ENCODE measurements around the gene KCND2.

Gene KCND2

GRCh38 chr7:120475994-120476393 is 203.0 kb downstream of the KCND2 start:
- H3K4me1 ChIP-seq (ENCODE audit: control extremely low read depth in 1 of 4, control insufficient read depth in 4 of 4, insufficient read depth in 4 of 4, low read length in 3 of 4), result no peaks in the 10 kb centered on the region
- CTCF ChIA-PET, result no interaction called here
- no peak for DNase-seq
- H3K9me3 ChIP-seq (ENCODE audit: control extremely low read depth in 1 of 5, control insufficient read depth in 4 of 5, insufficient read depth in 2 of 5, low read depth in 1 of 5, low read length in 4 of 5), result no peaks in the 10 kb centered on the region
- no peaks in the 10 kb centered on the region for H3K36me3 ChIP-seq (ENCODE audit: control insufficient read depth in 4 of 4, insufficient read depth in 4 of 4, low read length in 3 of 4)
- no peaks in the 10 kb centered on the region for H3K27me3 ChIP-seq (replicated peaks in 2 of 5; ENCODE audit: control insufficient read depth in 4 of 5, insufficient read depth in 5 of 5, low read length in 4 of 5)
- POLR2A ChIA-PET, result no interaction called here
- H3K4me3 ChIP-seq (ENCODE audit: control insufficient read depth in 1 of 7, extremely low read depth in 1 of 7, insufficient read depth in 4 of 7, low read depth in 2 of 7, low read length in 6 of 7), result no peak overlapping the region
- H3K27ac ChIP-seq (ENCODE audit: insufficient read depth in 1 of 2, low read depth in 1 of 2, low read length in 2 of 2, poor library complexity in 1 of 2, severe bottlenecking in 2 of 2), result no peak overlapping the region

- DNase-seq, result no peak
- 90% methylated on average over 2 of the region's 2 CpGs for WGBS (ENCODE audit: insufficient coverage)
- ChIA-PET POLR2A (no interaction called here), CTCF (no interaction called here)
- Histone ChIP-seq H3K4me3 (ENCODE audit: control insufficient read depth in 1 of 7, extremely low read depth in 1 of 7, insufficient read depth in 4 of 7, low read depth in 2 of 7, low read length in 6 of 7) (no peak overlapping the region), H3K9me3 (ENCODE audit: control extremely low read depth in 1 of 5, control insufficient read depth in 4 of 5, insufficient read depth in 2 of 5, low read depth in 1 of 5, low read length in 4 of 5) (no peaks in the 10 kb centered on the region), H3K4me1 (ENCODE audit: control extremely low read depth in 1 of 4, control insufficient read depth in 4 of 4, insufficient read depth in 4 of 4, low read length in 3 of 4) (no peaks in the 10 kb centered on the region), H3K27me3 (replicated peaks in 2 of 5; ENCODE audit: control insufficient read depth in 4 of 5, insufficient read depth in 5 of 5, low read length in 4 of 5) (no peaks in the 10 kb centered on the region), H3K27ac (ENCODE audit: insufficient read depth in 1 of 2, low read depth in 1 of 2, low read length in 2 of 2, poor library complexity in 1 of 2, severe bottlenecking in 2 of 2) (no peak overlapping the region), H3K36me3 (ENCODE audit: control insufficient read depth in 4 of 4, insufficient read depth in 4 of 4, low read length in 3 of 4) (no peaks in the 10 kb centered on the region)
These were observed 207.5 kb downstream of the KCND2 start for GRCh38 chr7:120480472-120480871.

- DNase-seq, result no peak
- 100% methylated on average over 5 of the region's 5 CpGs for WGBS (ENCODE audit: insufficient coverage)
- H3K4me3 ChIP-seq (ENCODE audit: control insufficient read depth in 1 of 7, extremely low read depth in 1 of 7, insufficient read depth in 4 of 7, low read depth in 2 of 7, low read length in 6 of 7), result no peak overlapping the region
- H3K27me3 ChIP-seq (replicated peaks in 2 of 5; ENCODE audit: control insufficient read depth in 4 of 5, insufficient read depth in 5 of 5, low read length in 4 of 5), result no peaks in the 10 kb centered on the region
- ChIA-PET POLR2A (no interaction called here), CTCF (no interaction called here)
- H3K9me3 ChIP-seq (ENCODE audit: control extremely low read depth in 1 of 5, control insufficient read depth in 4 of 5, insufficient read depth in 2 of 5, low read depth in 1 of 5, low read length in 4 of 5), result no peaks in the 10 kb centered on the region
- no peak overlapping the region for H3K27ac ChIP-seq (ENCODE audit: insufficient read depth in 1 of 2, low read depth in 1 of 2, low read length in 2 of 2, poor library complexity in 1 of 2, severe bottlenecking in 2 of 2)
- no peaks in the 10 kb centered on the region for H3K36me3 ChIP-seq (ENCODE audit: control insufficient read depth in 4 of 4, insufficient read depth in 4 of 4, low read length in 3 of 4)
- H3K4me1 ChIP-seq (ENCODE audit: control extremely low read depth in 1 of 4, control insufficient read depth in 4 of 4, insufficient read depth in 4 of 4, low read length in 3 of 4), result no peaks in the 10 kb centered on the region
These were observed 208.0 kb downstream of the KCND2 start for GRCh38 chr7:120480930-120481329.

- DNase-seq, result no peak
- POLR2A ChIA-PET, result no interaction called here
- CTCF ChIA-PET, result no interaction called here
- peaks cover 0 to 2% (median 0%) of the 10 kb centered on the region in 5 experiments for H3K27me3 ChIP-seq (replicated peaks in 2 of 5; ENCODE audit: control insufficient read depth in 4 of 5, insufficient read depth in 5 of 5, low read length in 4 of 5)
- H3K4me1 ChIP-seq (ENCODE audit: control extremely low read depth in 1 of 4, control insufficient read depth in 4 of 4, insufficient read depth in 4 of 4, low read length in 3 of 4), result no peaks in the 10 kb centered on the region
- H3K9me3 ChIP-seq (ENCODE audit: control extremely low read depth in 1 of 5, control insufficient read depth in 4 of 5, insufficient read depth in 2 of 5, low read depth in 1 of 5, low read length in 4 of 5), result no peaks in the 10 kb centered on the region
- WGBS (ENCODE audit: insufficient coverage), result no CpG with 5 or more reads among the region's 1 CpG
- no peak overlapping the region for H3K27ac ChIP-seq (ENCODE audit: insufficient read depth in 1 of 2, low read depth in 1 of 2, low read length in 2 of 2, poor library complexity in 1 of 2, severe bottlenecking in 2 of 2)
- H3K4me3 ChIP-seq (ENCODE audit: control insufficient read depth in 1 of 7, extremely low read depth in 1 of 7, insufficient read depth in 4 of 7, low read depth in 2 of 7, low read length in 6 of 7), result no peak overlapping the region
- no peaks in the 10 kb centered on the region for H3K36me3 ChIP-seq (ENCODE audit: control insufficient read depth in 4 of 4, insufficient read depth in 4 of 4, low read length in 3 of 4)
These were observed 213.2 kb downstream of the KCND2 start for GRCh38 chr7:120486164-120486563.

- CTCF ChIA-PET, result no interaction called here
These were observed 229.2 kb downstream of the KCND2 start for GRCh38 chr7:120502132-120502531.

GRCh38 chr7:120502825-120503224 is 229.8 kb downstream of the KCND2 start:
- no CpG with 5 or more reads among the region's 1 CpG for WGBS (ENCODE audit: insufficient coverage)
- POLR2A ChIA-PET, result no interaction called here

More at GRCh38 chr7:120502132-120502531, 229.2 kb downstream of the KCND2 start:
- POLR2A ChIA-PET, result no interaction called here
- Histone ChIP-seq H3K4me3 (ENCODE audit: control insufficient read depth in 1 of 7, extremely low read depth in 1 of 7, insufficient read depth in 4 of 7, low read depth in 2 of 7, low read length in 6 of 7) (no peak overlapping the region), H3K27me3 (replicated peaks in 2 of 5; ENCODE audit: control insufficient read depth in 4 of 5, insufficient read depth in 5 of 5, low read length in 4 of 5) (peaks cover 0 to 2% (median 0%) of the 10 kb centered on the region in 5 experiments), H3K4me1 (ENCODE audit: control extremely low read depth in 1 of 4, control insufficient read depth in 4 of 4, insufficient read depth in 4 of 4, low read length in 3 of 4) (no peaks in the 10 kb centered on the region), H3K9me3 (ENCODE audit: control extremely low read depth in 1 of 5, control insufficient read depth in 4 of 5, insufficient read depth in 2 of 5, low read depth in 1 of 5, low read length in 4 of 5) (no peaks in the 10 kb centered on the region), H3K27ac (ENCODE audit: insufficient read depth in 1 of 2, low read depth in 1 of 2, low read length in 2 of 2, poor library complexity in 1 of 2, severe bottlenecking in 2 of 2) (no peak overlapping the region), H3K36me3 (ENCODE audit: control insufficient read depth in 4 of 4, insufficient read depth in 4 of 4, low read length in 3 of 4) (no peaks in the 10 kb centered on the region)
- no CpG with 5 or more reads among the region's 1 CpG for whole genome bisulfite sequencing (ENCODE audit: insufficient coverage)
- no peak for DNase-seq

GRCh38 chr7:120504386-120504785 is 231.4 kb downstream of the KCND2 start:
- Histone ChIP-seq H3K9me3 (ENCODE audit: control extremely low read depth in 1 of 5, control insufficient read depth in 4 of 5, insufficient read depth in 2 of 5, low read depth in 1 of 5, low read length in 4 of 5) (no peaks in the 10 kb centered on the region), H3K4me3 (ENCODE audit: control insufficient read depth in 1 of 7, extremely low read depth in 1 of 7, insufficient read depth in 4 of 7, low read depth in 2 of 7, low read length in 6 of 7) (no peak overlapping the region), H3K4me1 (ENCODE audit: control extremely low read depth in 1 of 4, control insufficient read depth in 4 of 4, insufficient read depth in 4 of 4, low read length in 3 of 4) (no peaks in the 10 kb centered on the region), H3K36me3 (ENCODE audit: control insufficient read depth in 4 of 4, insufficient read depth in 4 of 4, low read length in 3 of 4) (no peaks in the 10 kb centered on the region), H3K27me3 (replicated peaks in 2 of 5; ENCODE audit: control insufficient read depth in 4 of 5, insufficient read depth in 5 of 5, low read length in 4 of 5) (peaks cover 0 to 2% (median 0%) of the 10 kb centered on the region in 5 experiments), H3K27ac (ENCODE audit: insufficient read depth in 1 of 2, low read depth in 1 of 2, low read length in 2 of 2, poor library complexity in 1 of 2, severe bottlenecking in 2 of 2) (no peak overlapping the region)
- DNase-seq, result no peak
- POLR2A ChIA-PET, result no interaction called here
- CTCF ChIA-PET, result no interaction called here

More at GRCh38 chr7:120502825-120503224, 229.8 kb downstream of the KCND2 start:
- peaks cover 0 to 2% (median 0%) of the 10 kb centered on the region in 5 experiments for H3K27me3 ChIP-seq (replicated peaks in 2 of 5; ENCODE audit: control insufficient read depth in 4 of 5, insufficient read depth in 5 of 5, low read length in 4 of 5)
- no peaks in the 10 kb centered on the region for H3K9me3 ChIP-seq (ENCODE audit: control extremely low read depth in 1 of 5, control insufficient read depth in 4 of 5, insufficient read depth in 2 of 5, low read depth in 1 of 5, low read length in 4 of 5)
- H3K4me1 ChIP-seq (ENCODE audit: control extremely low read depth in 1 of 4, control insufficient read depth in 4 of 4, insufficient read depth in 4 of 4, low read length in 3 of 4), result no peaks in the 10 kb centered on the region
- no peaks in the 10 kb centered on the region for H3K36me3 ChIP-seq (ENCODE audit: control insufficient read depth in 4 of 4, insufficient read depth in 4 of 4, low read length in 3 of 4)
- H3K4me3 ChIP-seq (ENCODE audit: control insufficient read depth in 1 of 7, extremely low read depth in 1 of 7, insufficient read depth in 4 of 7, low read depth in 2 of 7, low read length in 6 of 7), result no peak overlapping the region
- H3K27ac ChIP-seq (ENCODE audit: insufficient read depth in 1 of 2, low read depth in 1 of 2, low read length in 2 of 2, poor library complexity in 1 of 2, severe bottlenecking in 2 of 2), result no peak overlapping the region
- DNase-seq, result no peak
- CTCF ChIA-PET, result no interaction called here

GRCh38 chr7:120505770-120506169 is 232.8 kb downstream of the KCND2 start:
- DNase-seq, result no peak
- POLR2A ChIA-PET, result no interaction called here
- Histone ChIP-seq H3K27me3 (replicated peaks in 2 of 5; ENCODE audit: control insufficient read depth in 4 of 5, insufficient read depth in 5 of 5, low read length in 4 of 5) (peaks cover 0 to 3% (median 0%) of the 10 kb centered on the region in 5 experiments), H3K9me3 (ENCODE audit: control extremely low read depth in 1 of 5, control insufficient read depth in 4 of 5, insufficient read depth in 2 of 5, low read depth in 1 of 5, low read length in 4 of 5) (no peaks in the 10 kb centered on the region), H3K36me3 (ENCODE audit: control insufficient read depth in 4 of 4, insufficient read depth in 4 of 4, low read length in 3 of 4) (no peaks in the 10 kb centered on the region), H3K4me1 (ENCODE audit: control extremely low read depth in 1 of 4, control insufficient read depth in 4 of 4, insufficient read depth in 4 of 4, low read length in 3 of 4) (no peaks in the 10 kb centered on the region), H3K4me3 (ENCODE audit: control insufficient read depth in 1 of 7, extremely low read depth in 1 of 7, insufficient read depth in 4 of 7, low read depth in 2 of 7, low read length in 6 of 7) (no peak overlapping the region), H3K27ac (ENCODE audit: insufficient read depth in 1 of 2, low read depth in 1 of 2, low read length in 2 of 2, poor library complexity in 1 of 2, severe bottlenecking in 2 of 2) (no peak overlapping the region)
- CTCF ChIA-PET, result no interaction called here
